ENCODE data around the gene ZNG1C.
"Not testable (repeated sequence)": the region's sequence is repeated elsewhere in the genome, so short reads cannot be mapped to it uniquely, and the experiment has no call there.

ZNG1C gene

DNA sequence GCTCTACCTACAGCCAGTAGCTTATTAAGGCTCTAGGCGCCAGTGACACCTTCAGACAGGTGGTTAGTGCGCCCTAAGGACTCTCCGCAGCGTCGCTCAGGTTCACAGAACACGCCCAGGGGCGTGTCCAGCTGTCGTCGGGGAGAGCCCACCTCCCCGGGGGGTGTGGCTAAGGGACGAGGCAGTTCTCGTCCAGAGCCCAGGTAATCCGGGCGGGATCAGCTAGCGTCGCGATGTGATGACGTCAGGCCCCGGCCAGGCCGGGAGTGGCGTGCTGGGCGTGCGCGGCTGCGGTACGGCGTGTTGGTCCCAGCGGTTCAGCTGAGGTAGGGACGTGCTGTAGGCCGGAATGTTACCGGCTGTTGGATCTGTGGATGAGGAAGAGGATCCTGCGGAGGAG is at the start of gene ZNG1C:
Gene ZNG1C (plus strand): TSS at position 301 of the 400 bp plus-strand sequence. CDS start 49 bp downstream, at position 350.
- not testable (repeated sequence) for DNase-seq

DNA sequence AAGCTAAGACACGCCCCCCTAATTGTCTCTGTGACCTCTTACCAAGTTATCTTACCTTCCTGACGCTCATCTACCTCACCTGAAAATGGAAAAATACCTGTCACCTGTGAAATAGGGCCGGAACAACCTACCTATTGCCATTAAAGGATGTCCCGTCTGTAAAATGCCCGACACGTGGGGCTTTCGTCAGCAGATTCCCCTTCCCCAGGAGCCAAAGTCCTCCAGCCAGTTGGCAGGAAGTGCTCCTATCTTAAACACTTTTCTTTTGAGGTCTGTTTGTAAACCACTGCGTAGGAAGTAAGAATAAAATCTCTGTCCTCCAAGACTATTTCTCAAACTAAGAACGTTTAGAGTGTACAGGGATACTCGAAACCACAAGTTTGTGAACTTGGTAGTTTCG is 654 bp downstream of the ZNG1C start:
- not testable (repeated sequence) for DNase-seq

DNA sequence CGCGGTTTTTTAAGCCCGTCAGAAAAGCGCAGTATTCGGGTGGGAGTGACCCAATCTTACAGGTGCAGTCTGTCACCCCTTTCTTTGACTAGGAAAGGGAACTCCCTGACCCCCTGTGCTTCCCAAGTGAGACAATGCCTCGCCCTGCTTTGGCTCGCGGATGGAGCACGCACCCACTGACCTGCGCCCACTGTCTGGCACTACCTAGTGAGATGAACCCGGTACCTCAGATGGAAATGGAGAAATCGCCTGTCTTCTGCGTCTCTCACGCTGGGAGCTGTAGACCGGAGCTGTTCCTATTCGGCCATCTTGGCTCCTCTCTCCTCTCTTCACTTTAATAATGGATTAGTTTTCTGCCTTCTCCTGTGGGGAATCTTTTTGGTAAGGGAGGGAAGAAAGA is 39.3 kb downstream of the ZNG1C start:
- not testable (repeated sequence) for DNase-seq

DNA sequence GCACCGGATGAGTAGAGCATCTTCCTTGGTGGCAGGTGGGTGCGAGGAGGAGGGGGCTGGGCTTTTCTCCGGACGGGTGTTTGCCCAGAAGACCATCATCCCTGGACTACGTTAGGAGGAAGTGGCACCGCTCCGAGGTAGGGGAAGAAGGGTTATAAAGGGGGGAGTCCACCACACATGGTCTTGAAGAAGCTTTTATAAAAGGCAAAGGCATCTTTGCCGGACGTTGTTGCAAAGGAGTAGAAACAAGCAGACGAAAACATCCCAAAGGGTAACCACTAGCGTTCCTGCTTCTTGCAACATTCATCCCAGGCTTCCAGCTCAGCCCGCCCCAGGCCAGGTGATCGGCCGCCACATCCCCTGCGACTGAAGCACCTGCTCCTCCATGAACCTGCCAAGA is 60.8 kb downstream of the ZNG1C start, which contains the start of gene FOXD4L3:
Gene FOXD4L3 (plus strand): TSS at position 301 of the 400 bp plus-strand sequence. CDS start 85 bp downstream, at position 386.
- not testable (repeated sequence) for DNase-seq

DNA sequence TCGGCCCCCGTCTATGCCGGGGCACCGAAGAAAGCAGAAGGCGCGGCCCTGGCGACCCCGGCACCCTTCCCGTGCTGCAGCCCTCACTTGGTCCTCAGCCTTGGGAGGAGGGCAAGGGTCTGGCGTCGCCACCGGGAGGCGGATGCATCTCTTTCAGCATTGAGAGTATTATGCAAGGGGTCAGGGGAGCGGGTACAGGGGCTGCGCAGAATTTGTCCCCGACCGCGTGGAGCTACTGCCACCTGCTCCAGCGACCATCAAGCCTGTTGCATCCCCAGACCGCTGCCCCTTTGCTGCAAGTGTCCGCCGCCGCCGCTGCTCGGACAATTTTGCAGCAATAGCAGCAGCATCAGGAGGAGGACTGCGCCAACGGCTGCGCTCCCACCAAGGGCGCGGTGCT is 62.0 kb downstream of the ZNG1C start:
- DNase-seq = not testable (repeated sequence)

DNA sequence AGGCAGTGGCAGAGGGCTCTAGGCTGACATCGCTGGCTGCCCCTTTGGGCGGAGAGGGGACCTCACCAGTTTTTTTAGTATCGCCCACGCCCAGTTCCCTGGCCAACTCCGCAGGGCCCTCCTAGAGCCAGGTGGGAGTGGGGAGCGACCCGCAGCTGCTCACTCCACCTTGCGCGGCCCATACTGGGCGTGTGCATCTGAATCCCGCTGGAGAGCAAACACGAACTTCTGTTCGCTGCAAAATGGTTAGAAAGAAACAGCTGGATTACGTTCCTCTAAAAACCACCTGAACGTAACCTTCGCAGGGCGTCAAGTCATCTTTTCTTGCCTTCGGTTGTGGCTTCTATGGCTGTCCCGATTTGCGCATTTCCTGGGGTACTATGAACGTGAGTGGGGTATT is 62.4 kb downstream of the ZNG1C start:
- not testable (repeated sequence) for DNase-seq

DNA sequence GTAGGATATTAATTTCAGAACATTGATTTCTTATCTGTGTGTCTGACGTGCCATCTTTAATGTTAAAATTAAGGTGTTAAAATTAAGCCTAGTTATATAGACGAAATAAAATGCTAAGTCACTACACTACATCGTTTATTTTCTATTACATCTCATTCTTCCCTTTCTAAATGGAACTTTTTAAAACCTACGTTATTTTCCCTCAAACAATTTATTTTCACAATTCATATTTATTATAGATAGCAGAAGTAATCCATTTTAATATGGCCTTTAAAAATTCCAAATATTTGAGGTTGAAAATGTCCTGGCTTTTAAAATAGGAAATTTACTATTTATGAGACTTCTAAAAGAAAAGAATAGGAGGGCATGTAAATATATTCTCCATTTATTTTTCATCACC is 63.0 kb downstream of the ZNG1C start:
- not testable (repeated sequence) for DNase-seq

DNA sequence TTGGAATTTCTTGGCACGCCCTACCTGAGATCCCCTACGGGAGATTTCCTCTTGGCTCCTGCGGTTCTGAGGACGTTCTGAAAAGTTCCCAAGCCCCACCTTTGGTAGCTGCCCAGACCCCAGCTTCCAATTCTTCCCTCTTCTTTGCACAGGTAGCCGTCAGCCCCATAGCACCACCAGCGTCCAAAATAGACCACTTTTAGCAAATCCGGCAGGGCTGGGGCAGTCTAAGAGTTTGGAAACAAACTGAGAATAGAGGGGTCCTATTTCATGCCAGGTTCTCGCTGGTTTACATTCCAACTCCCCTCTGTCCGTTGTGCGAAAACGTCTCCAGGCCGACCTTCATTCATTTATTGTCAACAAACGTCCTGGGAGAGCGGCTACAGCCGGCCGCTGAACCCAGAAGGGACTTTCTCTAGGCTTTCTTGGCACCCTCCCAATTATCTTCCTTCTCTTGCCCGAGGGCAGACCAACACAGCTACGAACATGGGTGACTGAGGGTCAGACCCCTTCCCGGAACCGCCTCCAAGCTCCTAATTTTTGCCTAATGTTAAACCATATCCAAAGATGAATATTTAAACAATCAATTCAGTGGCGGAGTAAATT is 64.0 kb downstream of the ZNG1C start:
- DNase-seq = not testable (repeated sequence)

DNA sequence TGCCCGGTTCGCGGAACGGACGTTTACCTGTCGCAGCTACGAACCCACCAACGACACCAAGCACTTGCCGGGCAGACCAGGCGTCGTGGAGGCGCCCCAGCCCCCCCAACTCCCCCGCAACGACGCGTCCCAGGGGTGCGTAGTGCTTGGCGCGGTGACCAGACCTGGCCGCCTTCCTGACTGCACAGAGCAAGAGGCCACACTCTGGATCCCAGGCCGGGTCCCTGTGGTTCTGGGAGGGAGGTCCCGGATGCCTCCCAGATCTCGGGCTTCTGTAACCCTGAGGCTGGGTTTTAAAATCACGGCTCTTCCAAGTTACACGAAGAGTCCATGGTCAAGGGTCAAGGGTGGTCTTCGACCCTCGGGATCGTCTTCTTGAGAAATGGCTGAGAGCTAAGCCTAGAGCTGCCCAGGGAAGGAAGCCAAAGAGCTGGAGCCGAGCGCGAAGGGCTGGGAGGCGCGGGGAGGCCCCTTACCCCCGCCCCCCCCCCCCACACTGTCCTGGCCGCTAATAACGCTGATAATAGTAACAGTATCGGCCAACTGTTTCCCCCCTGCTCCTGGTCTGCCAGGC is 64.7 kb downstream of the ZNG1C start:
- DNase-seq = not testable (repeated sequence)

DNA sequence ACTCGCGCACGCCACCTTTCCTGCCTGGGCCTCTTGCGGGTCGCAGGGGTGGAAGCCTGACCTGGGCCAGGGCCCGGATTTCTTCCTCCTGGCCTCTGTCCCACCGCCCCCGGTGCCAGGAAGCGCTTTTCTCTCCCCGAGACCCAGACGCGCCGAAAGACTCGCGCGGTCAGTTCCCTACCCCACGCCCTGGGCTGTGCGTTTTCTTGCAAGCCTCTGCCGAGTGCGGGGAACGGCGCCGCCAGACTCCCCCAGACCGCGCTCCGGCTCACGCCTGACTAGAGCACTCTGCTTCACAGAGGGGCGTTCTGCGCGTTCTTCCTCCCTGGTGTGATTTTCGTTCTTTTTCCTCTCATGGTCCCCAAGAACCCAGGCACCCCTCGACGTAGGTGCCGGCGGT is 65.3 kb downstream of the ZNG1C start:
- not testable (repeated sequence) for DNase-seq

DNA sequence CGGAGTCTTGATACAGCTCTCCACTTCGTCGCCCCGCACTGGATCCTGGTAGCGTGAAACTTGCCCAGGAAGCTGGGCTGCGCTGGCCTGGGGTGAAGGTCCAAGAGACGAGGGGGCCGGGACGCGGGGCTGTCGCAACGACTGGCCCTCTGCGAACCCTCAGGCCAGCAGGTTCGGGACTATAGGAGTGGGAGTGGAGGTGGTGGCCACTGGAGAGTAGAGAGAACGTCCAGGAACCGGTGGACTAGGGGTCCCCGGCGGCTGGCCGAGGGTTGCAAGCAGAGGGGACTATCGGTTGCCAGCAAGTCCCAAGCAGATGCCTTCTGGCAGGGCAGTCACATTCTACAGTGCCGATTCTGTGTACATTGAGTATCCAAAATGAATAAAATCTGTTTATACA is 65.9 kb downstream of the ZNG1C start:
- not testable (repeated sequence) for DNase-seq

DNA sequence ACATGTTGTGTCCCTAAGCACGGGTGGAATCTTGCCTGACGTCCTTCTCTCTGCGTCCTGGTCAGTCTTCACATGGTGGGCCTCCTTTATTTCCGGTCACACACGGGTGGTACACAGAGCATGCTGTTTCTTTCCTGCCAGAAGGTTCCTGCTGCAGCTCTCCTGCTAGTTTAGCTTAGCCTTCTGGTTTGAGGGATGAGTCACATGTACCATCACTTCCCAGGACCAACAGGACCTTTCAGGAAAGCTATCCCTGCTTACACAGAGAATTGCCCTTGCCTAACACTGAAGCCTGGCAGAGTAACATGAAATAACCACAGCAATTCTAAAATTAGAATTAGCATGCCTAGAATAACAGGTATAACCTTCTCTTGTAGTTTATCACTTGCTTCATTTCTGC is 69.4 kb downstream of the ZNG1C start:
- not testable (repeated sequence) for DNase-seq

DNA sequence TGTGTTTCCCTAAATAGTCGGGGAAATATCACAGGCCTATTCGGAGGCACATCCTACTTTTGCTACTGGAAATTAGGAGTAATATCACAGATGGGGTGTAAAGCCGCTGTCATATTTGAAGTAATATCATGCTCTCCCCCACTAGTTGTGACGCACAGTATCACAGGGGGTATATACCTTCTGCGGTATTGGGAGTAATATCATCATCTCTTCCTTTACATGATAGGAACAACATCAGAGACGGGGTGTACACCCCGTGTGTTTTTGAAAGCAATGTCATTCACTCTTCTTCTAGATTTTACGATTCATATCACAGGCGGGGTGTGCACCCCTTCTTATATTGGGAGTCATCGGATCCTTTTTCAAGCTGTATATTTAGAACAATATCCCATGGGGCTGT is 76.4 kb downstream of the ZNG1C start:
- DNase-seq = not testable (repeated sequence)

DNA sequence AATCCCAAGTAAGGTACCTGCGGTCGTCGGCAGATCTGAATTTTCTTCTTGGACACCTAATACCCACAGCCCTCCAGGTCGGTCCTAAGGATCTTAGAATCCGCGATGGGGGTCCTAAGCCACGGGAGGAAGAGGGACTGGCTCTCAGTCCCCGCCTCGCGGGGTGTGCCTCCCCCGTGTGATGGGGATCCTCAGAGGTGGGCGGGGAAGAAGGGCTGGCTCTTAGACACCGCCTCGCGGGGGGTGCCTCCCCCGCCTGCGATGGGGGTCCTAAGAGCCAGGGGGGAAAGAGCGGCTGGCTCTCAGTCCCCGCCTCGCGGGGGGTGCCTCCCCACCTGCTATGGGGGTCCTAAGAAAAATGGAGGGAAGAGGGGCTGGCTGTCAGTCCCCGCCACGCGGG is 82.0 kb downstream of the ZNG1C start:
- DNase-seq = not testable (repeated sequence)

DNA sequence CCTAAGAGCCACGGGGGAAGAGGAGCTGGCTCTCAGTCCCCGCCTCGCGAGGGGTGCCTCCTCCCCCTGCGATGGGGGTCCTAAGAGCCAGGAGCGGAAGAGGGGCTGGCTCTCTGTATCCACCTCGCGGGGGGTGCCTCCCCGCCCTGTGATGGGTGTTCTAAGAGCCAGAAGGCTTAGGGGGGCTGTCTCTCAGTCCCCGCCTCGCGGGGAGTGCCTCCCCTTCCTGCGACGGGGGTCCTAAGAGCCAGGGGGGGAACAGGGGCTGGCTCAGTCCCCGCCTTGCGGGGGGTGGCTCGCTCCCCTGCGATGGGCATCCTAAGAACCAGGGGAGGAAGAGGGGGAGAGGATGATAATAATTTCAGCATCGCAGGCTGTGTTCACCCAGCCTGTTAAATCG is 82.7 kb downstream of the ZNG1C start:
- not testable (repeated sequence) for DNase-seq

DNA sequence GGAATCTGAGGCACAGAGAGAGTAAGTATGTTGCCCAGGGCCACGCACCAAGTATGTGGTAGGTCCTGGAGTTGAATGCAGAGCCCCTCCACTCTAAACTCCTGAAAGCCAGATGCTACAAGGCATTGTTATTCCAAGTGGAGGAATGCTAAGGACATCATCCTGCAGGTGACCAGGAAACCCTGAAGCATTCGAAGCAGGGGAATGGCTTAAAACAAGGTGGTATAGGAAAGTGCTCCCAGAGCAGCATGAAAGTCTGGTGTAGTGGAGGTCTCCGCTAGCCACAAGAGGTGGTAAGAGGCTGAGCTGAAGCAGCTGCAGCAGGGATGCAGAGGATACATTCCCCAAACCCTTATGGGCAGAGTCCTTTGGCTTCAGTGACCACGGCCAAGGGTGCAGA is 87.3 kb downstream of the ZNG1C start:
- not testable (repeated sequence) for DNase-seq

DNA sequence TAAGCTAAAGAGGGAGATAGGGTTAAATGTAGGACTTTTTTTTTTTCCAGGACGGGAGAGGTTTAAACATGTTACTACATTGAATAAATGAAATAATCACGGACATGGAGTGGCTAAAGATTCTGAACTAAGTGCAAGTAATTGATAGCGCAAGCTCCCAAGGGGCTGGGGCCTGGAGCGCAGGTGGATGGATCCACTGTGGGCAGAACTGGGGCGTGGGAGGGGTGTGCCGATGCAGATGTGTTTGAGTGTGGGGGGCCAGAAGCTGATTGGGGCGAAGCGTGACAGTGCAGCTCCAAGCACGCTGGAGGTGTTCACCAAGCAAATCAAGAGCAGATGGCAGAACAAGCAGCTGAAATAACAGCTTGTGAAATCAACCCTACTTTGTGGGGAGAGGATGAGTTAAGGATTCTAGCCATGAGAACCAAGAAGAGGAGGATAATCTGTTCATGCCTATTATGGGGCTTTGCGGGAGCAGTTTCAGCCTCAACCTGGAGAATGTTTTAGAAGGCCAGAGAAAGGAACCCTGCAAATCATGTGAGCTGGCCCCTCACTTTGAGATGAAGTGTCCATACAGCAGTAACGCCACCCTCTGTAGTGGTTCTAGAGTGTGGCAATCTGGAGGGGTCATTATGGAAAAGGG is 88.9 kb downstream of the ZNG1C start:
- not testable (repeated sequence) for DNase-seq

DNA sequence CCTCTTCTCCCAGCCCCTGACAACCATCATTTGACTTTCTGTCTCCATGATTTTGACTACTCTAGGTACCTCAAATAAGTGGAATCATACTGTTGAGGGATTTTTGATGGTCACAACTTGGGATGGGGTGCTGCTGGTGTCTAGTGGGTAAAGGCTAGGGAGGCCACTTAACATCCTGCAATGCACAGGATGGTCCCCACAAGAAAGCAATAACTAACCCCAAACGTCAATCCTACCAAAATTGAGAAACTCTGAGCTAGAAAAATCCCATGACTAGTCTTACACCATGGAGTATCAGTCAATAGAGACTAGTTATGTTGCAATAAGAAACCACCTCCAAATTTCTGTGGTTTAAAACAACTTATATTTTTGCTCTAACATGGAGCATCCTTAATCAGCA is 90.3 kb downstream of the ZNG1C start:
- DNase-seq = not testable (repeated sequence)

DNA sequence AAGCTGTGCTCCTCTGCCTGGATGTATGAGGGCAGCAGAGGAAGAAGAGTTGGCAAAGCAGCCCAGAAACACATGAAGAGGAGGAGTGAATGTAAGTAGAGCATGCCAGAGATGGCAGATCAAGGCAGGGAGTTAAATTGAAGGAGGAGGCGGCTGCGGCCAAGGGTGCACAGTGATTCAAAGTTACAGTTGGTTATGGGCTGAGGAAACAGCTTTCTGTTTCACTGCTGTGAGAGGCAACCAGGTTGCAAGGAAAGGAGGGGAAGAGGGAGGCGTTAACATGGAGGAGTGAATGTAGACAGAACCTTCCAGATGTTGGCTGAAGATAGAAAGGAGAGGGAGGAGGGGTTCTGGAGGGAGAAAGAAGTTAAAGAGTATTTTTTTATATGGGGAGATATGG is 94.2 kb downstream of the ZNG1C start:
- not testable (repeated sequence) for DNase-seq

DNA sequence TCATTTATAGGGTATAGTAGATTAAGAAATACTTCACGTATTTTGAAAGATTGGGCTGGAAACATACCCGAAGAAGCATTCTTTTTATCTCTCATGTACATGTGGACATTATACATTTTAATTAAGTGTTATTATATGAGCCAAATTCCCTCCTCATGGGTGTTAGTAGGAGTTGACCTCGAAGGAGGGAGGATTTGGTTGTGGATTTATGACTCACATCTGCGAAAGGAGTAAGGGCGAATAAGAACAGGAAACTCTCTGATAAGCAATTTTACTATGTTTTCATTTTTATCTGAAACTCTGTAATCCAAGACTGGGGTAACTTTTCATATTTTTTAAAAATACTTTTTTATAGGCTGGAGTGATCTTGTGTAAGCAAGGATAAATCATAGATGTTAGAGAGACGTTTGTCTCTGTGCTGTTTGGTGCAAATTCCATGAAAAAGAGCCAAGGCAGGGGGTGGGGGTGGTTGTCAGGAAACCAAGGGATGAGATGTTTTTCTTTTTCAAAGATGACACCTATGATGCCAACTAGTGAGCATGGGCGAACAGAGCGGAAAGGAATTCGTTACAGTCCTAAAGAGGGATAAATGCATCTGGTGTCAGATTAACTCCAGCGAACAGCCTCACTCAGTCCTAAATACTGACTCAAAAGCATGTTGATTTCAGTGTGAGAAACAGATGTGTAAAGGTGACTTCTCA is 95.0 kb downstream of the ZNG1C start:
- DNase-seq = not testable (repeated sequence)

DNA sequence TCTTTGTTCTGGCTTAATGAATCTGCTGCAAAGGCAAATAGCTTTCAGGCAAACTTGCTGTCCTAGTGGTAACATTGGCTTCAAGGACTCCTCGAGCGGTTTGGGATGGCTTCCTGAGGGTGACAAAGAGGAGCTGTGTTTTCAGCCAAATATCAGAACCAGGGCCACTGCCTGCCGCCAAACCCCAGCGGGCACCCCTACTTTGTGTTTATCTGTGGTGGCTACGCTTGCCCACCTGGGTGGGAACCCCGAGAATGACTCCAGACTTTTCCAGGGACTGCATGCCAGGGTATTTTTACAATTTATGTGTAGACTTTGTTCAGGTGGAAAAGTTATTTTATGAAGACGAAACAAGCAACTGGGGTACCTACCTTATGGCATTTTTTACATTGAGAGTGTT is 96.2 kb downstream of the ZNG1C start:
- DNase-seq = not testable (repeated sequence)

DNA sequence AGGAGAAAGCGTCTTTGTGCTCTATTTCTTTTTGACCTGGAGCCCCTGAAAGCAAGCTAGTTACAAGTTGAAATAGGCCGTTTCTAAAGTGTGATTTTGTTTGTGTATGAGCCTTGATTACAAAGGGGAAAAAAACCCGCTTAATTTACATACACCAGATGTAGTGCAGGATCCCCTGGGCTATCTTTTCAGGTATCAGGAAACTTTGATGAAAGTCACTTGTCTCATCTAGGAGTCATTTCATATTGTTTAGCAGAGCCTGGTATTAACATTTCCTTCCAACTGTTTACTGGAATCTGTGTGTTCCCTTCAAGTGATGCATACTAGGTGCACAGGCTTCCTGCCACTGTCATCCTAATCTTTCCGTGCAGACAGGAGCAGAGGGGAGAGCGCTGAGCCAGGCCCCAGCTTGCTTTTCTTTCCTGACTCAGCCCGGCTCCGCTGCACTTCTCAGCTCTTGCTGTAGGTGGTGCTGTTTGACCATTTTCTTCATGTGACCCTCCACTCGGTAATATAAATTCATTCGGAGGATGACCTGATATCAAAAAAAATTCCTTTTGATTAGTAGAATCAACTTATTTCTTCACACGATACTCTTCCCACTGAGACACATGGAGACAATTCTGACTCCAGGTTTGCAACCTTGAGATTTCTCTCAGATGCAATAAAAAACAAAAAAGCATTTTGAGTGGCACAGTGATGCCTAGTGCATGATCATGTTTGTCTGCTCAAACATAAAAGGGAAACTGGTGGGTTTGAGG is 100.7 kb downstream of the ZNG1C start:
- DNase-seq = not testable (repeated sequence)

DNA sequence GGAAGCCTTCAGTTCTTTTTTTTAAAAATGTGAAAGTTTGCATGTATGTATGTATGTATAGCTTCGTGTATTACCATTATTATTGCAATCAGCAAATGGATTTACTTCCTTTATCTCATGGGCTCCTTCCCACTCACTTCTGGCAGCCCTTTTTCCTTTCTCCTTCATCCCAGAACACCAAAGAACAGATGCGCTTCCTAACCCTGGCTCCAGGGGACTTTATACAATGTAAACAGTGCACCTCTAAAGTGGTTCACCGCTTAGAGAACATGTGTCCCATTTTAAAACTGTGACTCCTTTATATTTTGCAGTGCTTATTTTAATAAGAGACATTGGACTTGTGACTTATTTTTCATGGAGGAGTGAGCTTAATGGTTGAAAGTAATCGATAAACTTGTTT is 101.5 kb downstream of the ZNG1C start:
- DNase-seq = not testable (repeated sequence)

Data from stimulated activated CD4-positive, alpha-beta T cell treated with anti-CD3 and anti-CD28 coated beads, Interleukin-2, amount 100 ng/mL, for 48 hours (primary cell).